Measurements from ENCODE around the gene SMOC2. TPM values are rescaled to one million over a fixed set of nuclear protein-coding genes. Genes with fewer than 3 reads are reported as not detected.
A peak's percentile ranks its signal among the peaks of the same experiment; 100 is the strongest.

The SMOC2 gene
- total and polyA plus RNA-seq, 2 experiments from 2014 or later = 51.0 to 88.7 TPM

DNA sequence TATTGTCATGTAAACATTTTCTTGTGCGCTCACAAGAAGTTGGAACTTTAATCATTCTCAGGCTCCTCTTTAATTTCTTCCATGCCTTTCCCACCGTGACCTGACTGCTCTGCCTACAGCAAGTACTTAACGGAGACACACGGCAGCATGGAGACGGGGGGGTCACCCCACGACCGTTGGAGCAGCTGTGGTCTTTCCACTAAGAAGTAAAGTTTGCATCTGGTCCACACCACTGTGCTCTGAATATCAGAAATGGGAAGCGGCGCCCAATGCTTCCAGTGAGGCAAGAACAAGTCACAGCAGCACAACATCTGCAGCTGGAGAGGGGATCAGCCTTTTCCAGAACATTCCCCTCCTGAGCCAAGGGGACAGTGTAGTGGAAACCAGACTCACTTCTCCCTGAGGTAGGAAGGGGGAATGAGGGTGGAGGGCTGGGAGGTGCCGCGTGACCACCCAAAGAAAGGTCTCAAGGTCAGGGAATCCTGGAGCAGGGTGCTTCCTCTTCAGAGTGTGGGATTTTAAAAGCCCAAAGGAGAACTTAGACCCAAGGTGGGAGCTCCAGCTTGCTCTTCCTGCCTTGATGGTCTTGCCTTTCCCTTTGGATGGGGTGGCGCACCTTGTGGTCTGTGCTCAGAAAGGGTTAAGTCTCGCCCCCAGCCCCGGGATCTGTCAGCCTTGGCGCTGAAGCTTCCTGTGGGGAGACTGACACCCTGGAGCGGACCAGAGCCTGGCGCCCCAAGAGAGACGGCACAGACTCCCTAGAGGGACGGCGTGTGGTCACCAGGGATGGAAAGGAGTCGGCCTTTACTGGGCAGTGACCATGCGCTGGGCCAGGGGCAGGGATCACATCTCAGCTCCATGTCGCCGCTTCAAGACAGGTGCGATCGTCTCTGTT is 25.6 kb upstream of the SMOC2 start:
- H3K27me3 ChIP-seq = peaks cover 5% of the 10 kb centered on the region
- WGBS (ENCODE audit: low lambda C conversion rate, missing lambda C conversion rate) = 78% methylated on average over 26 of the region's 26 CpGs
- H3K79me2 ChIP-seq = no peaks in the 10 kb centered on the region
- no peak for DNase-seq (ENCODE audit: low spot score)
- H2AFZ ChIP-seq = no peak overlapping the region
- H3K4me3 ChIP-seq = no peak overlapping the region
- H3K27ac ChIP-seq = peak overlapping the region; percentile 44
- H3K36me3 ChIP-seq (replicated peaks; ENCODE audit: insufficient read depth, low read depth) = no peaks in the 10 kb centered on the region
- peaks cover 15% of the 10 kb centered on the region for H3K4me1 ChIP-seq (ENCODE audit: insufficient read depth)
- no peaks in the 10 kb centered on the region for H3K9me2 ChIP-seq (replicated peaks; ENCODE audit: insufficient read depth)
- TF ChIP-seq, protein P1, sequence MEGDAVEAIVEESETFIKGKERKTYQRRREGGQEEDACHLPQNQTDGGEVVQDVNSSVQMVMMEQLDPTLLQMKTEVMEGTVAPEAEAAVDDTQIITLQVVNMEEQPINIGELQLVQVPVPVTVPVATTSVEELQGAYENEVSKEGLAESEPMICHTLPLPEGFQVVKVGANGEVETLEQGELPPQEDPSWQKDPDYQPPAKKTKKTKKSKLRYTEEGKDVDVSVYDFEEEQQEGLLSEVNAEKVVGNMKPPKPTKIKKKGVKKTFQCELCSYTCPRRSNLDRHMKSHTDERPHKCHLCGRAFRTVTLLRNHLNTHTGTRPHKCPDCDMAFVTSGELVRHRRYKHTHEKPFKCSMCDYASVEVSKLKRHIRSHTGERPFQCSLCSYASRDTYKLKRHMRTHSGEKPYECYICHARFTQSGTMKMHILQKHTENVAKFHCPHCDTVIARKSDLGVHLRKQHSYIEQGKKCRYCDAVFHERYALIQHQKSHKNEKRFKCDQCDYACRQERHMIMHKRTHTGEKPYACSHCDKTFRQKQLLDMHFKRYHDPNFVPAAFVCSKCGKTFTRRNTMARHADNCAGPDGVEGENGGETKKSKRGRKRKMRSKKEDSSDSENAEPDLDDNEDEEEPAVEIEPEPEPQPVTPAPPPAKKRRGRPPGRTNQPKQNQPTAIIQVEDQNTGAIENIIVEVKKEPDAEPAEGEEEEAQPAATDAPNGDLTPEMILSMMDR (IDR thresholded peaks at IDR 0.05; ENCODE audit: poor library complexity) = no peak
- TF ChIP-seq EZH2 (IDR thresholded peaks at IDR 0.05; ENCODE audit: borderline replicate concordance) = no peak
- TF ChIP-seq EZH2phosphoT487 (IDR thresholded peaks at IDR 0.05; ENCODE audit: low read depth, severe bottlenecking, unreplicated experiment) = no peak
- H3K9me3 ChIP-seq (ENCODE audit: low read depth) = no peaks in the 10 kb centered on the region
- peak overlapping the region; percentile 61 for H3K4me2 ChIP-seq
- H4K20me1 ChIP-seq (ENCODE audit: insufficient read depth, poor library complexity, severe bottlenecking) = no peaks in the 10 kb centered on the region

DNA sequence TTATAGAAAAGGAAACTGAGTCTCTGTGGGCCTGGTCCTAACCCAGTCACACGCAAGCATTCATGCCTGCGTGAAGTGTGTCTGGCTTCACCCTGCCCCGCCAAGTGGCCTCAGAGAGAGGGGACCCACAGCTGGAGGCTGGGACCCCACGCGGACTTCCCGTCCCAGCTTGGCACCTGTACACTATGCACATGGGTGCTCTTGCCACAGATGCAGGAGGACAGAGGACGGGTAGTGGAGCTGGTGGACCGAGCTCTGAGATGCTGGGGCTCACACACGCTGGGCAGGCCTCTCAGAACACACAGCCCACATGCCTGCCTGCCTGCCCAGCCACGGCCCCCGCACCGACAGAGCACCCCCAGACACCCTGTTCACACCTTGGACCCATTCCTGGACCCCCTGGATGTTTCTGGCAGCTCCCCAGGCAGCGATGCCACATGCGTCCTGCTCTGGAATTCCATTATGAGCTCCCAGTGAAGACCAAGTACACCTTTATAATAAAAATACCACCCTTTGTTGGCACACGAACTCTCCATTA is 24.9 kb upstream of the SMOC2 start:
- no peak for DNase-seq (ENCODE audit: low spot score)
- Histone ChIP-seq H4K20me1 (ENCODE audit: insufficient read depth, poor library complexity, severe bottlenecking) (no peaks in the 10 kb centered on the region), H3K79me2 (no peaks in the 10 kb centered on the region), H3K4me1 (ENCODE audit: insufficient read depth) (peaks cover 15% of the 10 kb centered on the region), H3K27ac (no peak overlapping the region), H3K27me3 (peaks cover 5% of the 10 kb centered on the region), H3K9me3 (ENCODE audit: low read depth) (no peaks in the 10 kb centered on the region), H3K4me3 (no peak overlapping the region), H3K4me2 (no peak overlapping the region), H2AFZ (no peak overlapping the region), H3K9me2 (replicated peaks; ENCODE audit: insufficient read depth) (no peaks in the 10 kb centered on the region), H3K36me3 (replicated peaks; ENCODE audit: insufficient read depth, low read depth) (no peaks in the 10 kb centered on the region)
- TF ChIP-seq EZH2 (IDR thresholded peaks at IDR 0.05; ENCODE audit: borderline replicate concordance) = no peak
- TF ChIP-seq, protein P1 (IDR thresholded peaks at IDR 0.05; ENCODE audit: poor library complexity) = no peak
- no peak for TF ChIP-seq EZH2phosphoT487 (IDR thresholded peaks at IDR 0.05; ENCODE audit: low read depth, severe bottlenecking, unreplicated experiment)
- WGBS (ENCODE audit: low lambda C conversion rate, missing lambda C conversion rate) = 97% methylated on average over 15 of the region's 15 CpGs

DNA sequence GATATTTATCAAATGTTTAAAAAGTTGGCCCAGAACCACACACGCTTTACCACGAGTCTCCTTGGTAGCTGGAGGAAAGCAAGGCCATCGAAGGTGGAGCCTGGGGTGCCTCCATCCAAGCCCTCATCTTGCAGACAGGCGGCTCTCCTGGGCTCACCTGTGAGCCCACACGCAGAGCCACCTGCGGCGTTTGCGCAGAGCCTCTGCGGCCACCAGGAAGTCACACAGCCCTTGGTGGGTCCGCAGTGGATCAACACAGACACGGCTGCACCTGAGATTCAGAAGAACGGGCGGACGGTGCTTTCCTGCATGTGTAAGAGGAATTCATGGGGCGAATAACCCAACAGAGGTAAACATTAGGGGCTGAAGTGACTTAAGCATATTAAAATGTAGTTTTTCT is 24.5 kb upstream of the SMOC2 start:
- no peaks in the 10 kb centered on the region for H3K9me3 ChIP-seq (ENCODE audit: low read depth)
- DNase-seq (ENCODE audit: low spot score) = no peak
- H3K79me2 ChIP-seq = no peaks in the 10 kb centered on the region
- no peak overlapping the region for H2AFZ ChIP-seq
- H3K36me3 ChIP-seq (replicated peaks; ENCODE audit: insufficient read depth, low read depth) = no peaks in the 10 kb centered on the region
- H3K4me1 ChIP-seq (ENCODE audit: insufficient read depth) = peaks cover 15% of the 10 kb centered on the region
- no peak overlapping the region for H3K27ac ChIP-seq
- no peaks in the 10 kb centered on the region for H4K20me1 ChIP-seq (ENCODE audit: insufficient read depth, poor library complexity, severe bottlenecking)
- H3K4me2 ChIP-seq = no peak overlapping the region
- H3K27me3 ChIP-seq = peaks cover 9% of the 10 kb centered on the region
- H3K9me2 ChIP-seq (replicated peaks; ENCODE audit: insufficient read depth) = no peaks in the 10 kb centered on the region
- H3K4me3 ChIP-seq = no peak overlapping the region
- 93% methylated on average over 15 of the region's 15 CpGs for WGBS (ENCODE audit: low lambda C conversion rate, missing lambda C conversion rate)
- TF ChIP-seq, protein P1 (IDR thresholded peaks at IDR 0.05; ENCODE audit: poor library complexity) = no peak
- TF ChIP-seq EZH2 (IDR thresholded peaks at IDR 0.05; ENCODE audit: borderline replicate concordance) = no peak
- TF ChIP-seq EZH2phosphoT487 (IDR thresholded peaks at IDR 0.05; ENCODE audit: low read depth, severe bottlenecking, unreplicated experiment) = no peak
